Bronchial epithelial cell (primary cell): ENCODE data around the gene CPA3. TPM values are rescaled to one million over a fixed set of nuclear protein-coding genes. Genes with fewer than 3 reads are reported as not detected.

Source experiments
- DNase-seq: peaks from one replicate; pipeline ENCODE4 v3.0.0-alpha.2; 2010; ENCODE audit warnings: low read depth
- FAIRE-seq: peaks from 2 replicates; lab custom pipeline; 2011; peaks lifted over from hg19 to GRCh38; lab: Jason Lieb, UNC
- H3K27me3 ChIP-seq: 2 replicates; pipeline ENCODE4 v1.5.1; 2011; ENCODE audit warnings: low read length; ENCODE audit not compliant: control insufficient read depth, insufficient read depth
- H3K36me3 ChIP-seq: 2 replicates; pipeline ENCODE4 v1.5.1; 2011; ENCODE audit warnings: low read length; ENCODE audit not compliant: control insufficient read depth, insufficient read depth
- H3K4me3 ChIP-seq: 2 replicates; pipeline ENCODE4 v1.5.1; 2011; ENCODE audit warnings: mild to moderate bottlenecking, low read depth, low read length, control low read depth
- CTCF ChIP-seq: IDR thresholded peaks from 2 replicates; pipeline ENCODE4 v1.5.1; 2011; ENCODE audit warnings: mild to moderate bottlenecking, moderate library complexity, low read length, control low read depth, inconsistent platforms; ENCODE audit not compliant: insufficient read depth, severe bottlenecking
- total RNA-seq: library from RNA; depleted of rRNA; stranded (reverse); fragments of >200 nt; gene quantifications from 2 replicates; pipeline ENCODE4 v1.2.1, GENCODE V29; 2014

CPA3 gene
- total RNA-seq, 1 donor from 2014 or later: not detected

GRCh38 chr3:148883163-148883562, 18.1 kb downstream of the CPA3 start:
- Histone ChIP-seq H3K27me3 (no peaks in the 10 kb centered on the region), H3K4me3 (no peak overlapping the region), H3K36me3 (no peaks in the 10 kb centered on the region)
- DNase-seq (no peak), FAIRE-seq (no peak)
- no peak for TF ChIP-seq CTCF

GRCh38 chr3:148884261-148884660, 19.2 kb downstream of the CPA3 start:
- FAIRE-seq (no peak), DNase-seq (peak; percentile 10)
- TF ChIP-seq CTCF: no peak

DNA sequence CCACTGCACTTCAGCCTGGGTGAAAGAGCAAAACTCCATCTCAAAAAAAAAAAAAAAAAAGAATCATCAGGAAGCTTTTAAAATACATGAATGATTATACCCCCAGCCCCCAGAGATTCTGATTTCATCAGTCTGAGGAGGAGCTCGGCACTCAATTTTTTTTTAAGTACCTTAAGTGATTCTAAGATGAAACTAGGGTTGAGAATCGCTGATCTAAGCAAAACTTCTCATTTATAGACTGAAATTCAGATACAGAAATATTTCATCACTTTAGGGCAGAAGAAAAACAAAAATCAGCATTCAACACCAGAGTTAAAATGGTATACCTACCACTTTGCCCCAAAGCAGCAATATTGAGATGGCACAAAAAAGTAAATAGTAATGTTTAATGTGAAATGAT, 24.7 kb downstream of the CPA3 start:
- Histone ChIP-seq H3K36me3 (no peaks in the 10 kb centered on the region), H3K4me3 (no peak overlapping the region), H3K27me3 (no peaks in the 10 kb centered on the region)
- DNase-seq (no peak), FAIRE-seq (no peak)
- TF ChIP-seq CTCF: no peak

More at GRCh38 chr3:148884261-148884660, 19.2 kb downstream of the CPA3 start:
- no peaks in the 10 kb centered on the region for H3K36me3 ChIP-seq
- no peak overlapping the region for H3K4me3 ChIP-seq
- no peaks in the 10 kb centered on the region for H3K27me3 ChIP-seq

DNA sequence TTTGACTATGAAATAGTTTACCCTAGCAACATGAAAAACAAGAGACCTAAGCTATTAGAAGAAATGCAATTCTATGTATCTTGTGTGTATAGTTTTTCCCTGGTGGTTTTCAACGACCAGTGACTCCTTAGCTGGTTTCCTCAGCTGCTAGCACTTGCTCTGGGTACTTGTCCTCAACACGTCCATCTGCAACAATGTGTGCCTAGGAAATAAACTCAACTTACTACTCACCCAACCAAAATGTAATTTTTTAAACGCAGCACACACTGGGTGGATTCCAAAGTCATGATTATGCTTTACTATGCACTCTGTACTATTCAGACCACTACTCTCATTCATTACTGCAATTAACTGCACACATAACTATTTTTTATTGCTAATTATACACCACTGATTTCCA, 31.0 kb downstream of the CPA3 start:
- H3K4me3 ChIP-seq: no peak overlapping the region
- DNase-seq: no peak
- no peak for TF ChIP-seq CTCF
- H3K27me3 ChIP-seq: peaks cover 1% of the 10 kb centered on the region
- no peaks in the 10 kb centered on the region for H3K36me3 ChIP-seq
- FAIRE-seq: no peak

DNA sequence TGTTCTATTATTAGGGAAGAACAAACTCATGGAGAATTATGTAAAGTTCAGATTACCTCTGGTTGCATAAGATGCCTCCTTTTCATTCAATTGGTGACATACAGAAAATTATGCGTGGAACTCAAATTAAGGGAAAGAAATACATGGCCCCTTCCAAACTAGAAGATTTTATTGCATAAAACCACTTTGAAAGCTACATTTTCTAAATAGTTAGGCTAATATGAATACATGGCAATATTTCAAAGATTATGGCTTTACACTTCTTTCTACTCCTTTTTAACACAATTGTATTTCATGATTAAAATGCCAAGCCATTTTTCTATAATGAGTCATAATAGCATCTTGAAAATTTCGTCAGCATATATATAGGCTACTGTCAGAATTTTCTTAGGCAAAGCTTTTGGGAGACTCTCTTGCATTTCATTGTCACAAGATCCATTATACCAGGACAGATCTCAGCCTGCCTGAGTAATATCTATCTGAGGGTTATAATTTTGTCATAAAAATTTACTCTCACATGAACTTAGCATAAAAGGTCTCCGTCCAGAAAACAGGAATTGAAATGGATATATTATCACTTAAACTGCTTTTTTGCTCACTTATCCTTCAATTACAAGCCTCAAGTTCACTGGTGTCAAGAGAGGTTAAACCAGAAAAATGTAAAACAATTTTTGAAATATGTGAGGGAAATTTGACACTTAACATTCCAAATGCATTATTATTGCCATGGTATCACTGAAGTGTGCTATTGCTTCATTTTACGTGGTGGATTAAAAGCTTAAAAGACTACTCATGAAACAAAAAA, 37.1 kb downstream of the CPA3 start:
- no peaks in the 10 kb centered on the region for H3K36me3 ChIP-seq
- no peaks in the 10 kb centered on the region for H3K27me3 ChIP-seq
- no peak overlapping the region for H3K4me3 ChIP-seq
- DNase-seq (peak; percentile 52), FAIRE-seq (no peak)
- no peak for TF ChIP-seq CTCF
